HepG2 (cell line): ENCODE measurements around the gene TAC3.

Experiments
- CREB1 ChIP-seq, 2 experiments: fragments of 450-650 bp in 1 of 2; IDR thresholded peaks; 2 replicates each; pipeline ENCODE4 v1.6.1; 2016 to 2017; ENCODE audit warnings: control low read depth in 1 of 2, mild to moderate bottlenecking in 1 of 2, missing compliant biosample characterization in 1 of 2, missing genetic modification characterization in 1 of 2
- EZH2 ChIP-seq: conservative IDR thresholded peaks from 2 replicates; pipeline ENCODE4 v1.6.1; 2012; ENCODE audit warnings: mild to moderate bottlenecking, low read depth, low read length, moderate library complexity
- HNRNPUL1 ChIP-seq: fragments of 200-400 bp; formaldehyde crosslinking; IDR thresholded peaks from 2 replicates; pipeline ENCODE4 v1.6.1; 2017; ENCODE audit warnings: low read depth, mild to moderate bottlenecking, low read length, moderate library complexity
- MIXL1 ChIP-seq: IDR thresholded peaks from 2 replicates; pipeline ENCODE4 v1.6.1; 2016
- NFYB ChIP-seq: sonication (generic); formaldehyde crosslinking; IDR thresholded peaks from 2 replicates; pipeline ENCODE4 v1.4.0; 2020; ENCODE audit warnings: missing genetic modification reagents
- RAD21 ChIP-seq: fragments of 450-650 bp; formaldehyde crosslinking; IDR thresholded peaks from 2 replicates; pipeline ENCODE4 v1.5.0; 2020; ENCODE audit warnings: mild to moderate bottlenecking
- ZNF629 ChIP-seq: sonication (generic); formaldehyde crosslinking; conservative IDR thresholded peaks from 2 replicates; pipeline ENCODE4 v1.5.0; 2020; ENCODE audit warnings: missing genetic modification reagents
- TF ChIP-seq, protein P1 (sequence below): sonication (generic); formaldehyde crosslinking; IDR thresholded peaks from 2 replicates; pipeline ENCODE4 v1.5.0; 2020; ENCODE audit warnings: mild to moderate bottlenecking, missing genetic modification reagents, moderate library complexity

DNA sequence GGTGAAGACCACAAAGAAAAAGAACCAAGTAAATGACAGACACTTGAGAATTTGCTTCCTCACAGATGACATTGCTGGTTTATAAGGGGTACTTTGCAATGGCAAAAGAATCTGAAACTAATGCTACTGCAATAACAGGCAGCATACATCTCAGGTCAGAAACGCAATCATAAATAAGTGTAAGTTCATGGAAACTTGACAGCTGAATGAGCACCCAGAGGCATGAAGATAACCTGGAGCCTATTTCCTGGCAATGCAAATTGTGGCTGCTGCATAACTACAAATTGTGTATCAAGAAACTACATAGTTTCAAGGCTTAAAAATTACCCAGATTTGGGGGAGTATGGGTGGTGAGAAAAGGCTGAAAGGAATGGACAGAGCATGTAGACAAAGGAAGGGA, 42.1 kb upstream of the TAC3 start:
- TF ChIP-seq NFYB (no peak), EZH2 (no peak), RAD21 (no peak), MIXL1 (no peak), ZNF629 (CRISPR knock-in tag) (no peak), HNRNPUL1 (no peak), CREB1 (IDR thresholded peaks at IDR 0.05) (no peak), CREB1 (CRISPR knock-in tag; IDR thresholded peaks at IDR 0.05) (no peak)
- TF ChIP-seq, protein P1, sequence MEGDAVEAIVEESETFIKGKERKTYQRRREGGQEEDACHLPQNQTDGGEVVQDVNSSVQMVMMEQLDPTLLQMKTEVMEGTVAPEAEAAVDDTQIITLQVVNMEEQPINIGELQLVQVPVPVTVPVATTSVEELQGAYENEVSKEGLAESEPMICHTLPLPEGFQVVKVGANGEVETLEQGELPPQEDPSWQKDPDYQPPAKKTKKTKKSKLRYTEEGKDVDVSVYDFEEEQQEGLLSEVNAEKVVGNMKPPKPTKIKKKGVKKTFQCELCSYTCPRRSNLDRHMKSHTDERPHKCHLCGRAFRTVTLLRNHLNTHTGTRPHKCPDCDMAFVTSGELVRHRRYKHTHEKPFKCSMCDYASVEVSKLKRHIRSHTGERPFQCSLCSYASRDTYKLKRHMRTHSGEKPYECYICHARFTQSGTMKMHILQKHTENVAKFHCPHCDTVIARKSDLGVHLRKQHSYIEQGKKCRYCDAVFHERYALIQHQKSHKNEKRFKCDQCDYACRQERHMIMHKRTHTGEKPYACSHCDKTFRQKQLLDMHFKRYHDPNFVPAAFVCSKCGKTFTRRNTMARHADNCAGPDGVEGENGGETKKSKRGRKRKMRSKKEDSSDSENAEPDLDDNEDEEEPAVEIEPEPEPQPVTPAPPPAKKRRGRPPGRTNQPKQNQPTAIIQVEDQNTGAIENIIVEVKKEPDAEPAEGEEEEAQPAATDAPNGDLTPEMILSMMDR = no peak
